IMR-90 (cell line): ENCODE measurements around the gene GDF10. TPM values are rescaled to one million over a fixed set of nuclear protein-coding genes. Genes with fewer than 3 reads are reported as not detected.

ENCODE experiments used
- ATAC-seq: fragments of 200-7000 bp; cut with Tn5 transposase; 2 replicates; pipeline ENCODE4 v1.9.1; 2020; ENCODE audit warnings: low read depth, mild to moderate bottlenecking, moderate library complexity
- BruUV-seq: library from RNA; stranded (reverse); fragments of 400-500 nt; replicated peaks from 2 replicates; lab custom pipeline; 2021; lab: Mats Ljungman, UMichigan
- CTCF ChIA-PET: fragments of 300-600 bp; formaldehyde crosslinking; extraction: SDS; loops from one replicate; lab custom pipeline; 2021; ENCODE audit warnings: antibody characterized with exemption; lab: Yijun Ruan, JAX
- POLR2A ChIA-PET: fragments of 300-600 bp; sonication (Branson Sonifier 250); formaldehyde crosslinking; loops from one replicate; lab custom pipeline; 2022; ENCODE audit warnings: antibody characterized with exemption; ENCODE audit not compliant: unreplicated experiment; lab: Charles Lee
- DNase-seq: peaks from one replicate; pipeline ENCODE4 v3.0.0; 2013
- H2AFZ ChIP-seq: replicated peaks from 2 replicates; pipeline ENCODE3; 2013; ENCODE audit warnings: low read length, mild to moderate bottlenecking; ENCODE audit not compliant: poor library complexity
- H2AK5ac ChIP-seq: 2 replicates; pipeline ENCODE4 v1.6.1; 2013; ENCODE audit warnings: low read depth, low read length, inconsistent platforms
- H2AK9ac ChIP-seq: replicated peaks from 2 replicates; pipeline ENCODE3; 2013; ENCODE audit warnings: mild to moderate bottlenecking, low read depth, low read length, moderate library complexity; ENCODE audit not compliant: poor library complexity
- H2BK120ac ChIP-seq: 2 replicates; pipeline ENCODE4 v1.6.1; 2013; ENCODE audit warnings: low read depth, low read length, inconsistent platforms
- H2BK15ac ChIP-seq: 3 replicates; pipeline ENCODE4 v1.6.1; 2013; ENCODE audit warnings: low read depth, low read length, inconsistent platforms
- H2BK20ac ChIP-seq: 2 replicates; pipeline ENCODE4 v1.6.1; 2013; ENCODE audit warnings: low read depth, mild to moderate bottlenecking, inconsistent platforms, low read length, moderate library complexity
- H2BK5ac ChIP-seq: 2 replicates; pipeline ENCODE4 v1.6.1; 2013; ENCODE audit warnings: mild to moderate bottlenecking, low read depth, low read length, inconsistent platforms; ENCODE audit not compliant: poor library complexity, severe bottlenecking
- H3K14ac ChIP-seq: replicated peaks from 2 replicates; pipeline ENCODE4 v1.6.1; 2013; ENCODE audit warnings: low read depth, low read length, inconsistent platforms
- H3K18ac ChIP-seq: 2 replicates; pipeline ENCODE4 v1.6.1; 2013; ENCODE audit warnings: low read depth, low read length, control low read depth
- H3K23ac ChIP-seq: 2 replicates; pipeline ENCODE4 v1.6.1; 2013; ENCODE audit warnings: low read depth, low read length, inconsistent platforms
- H3K27ac ChIP-seq: 2 replicates; pipeline ENCODE4 v1.5.1; 2013; ENCODE audit warnings: mild to moderate bottlenecking, control low read depth, low read length; ENCODE audit not compliant: insufficient read depth
- H3K27me3 ChIP-seq: 2 replicates; pipeline ENCODE4 v1.6.1; 2013; ENCODE audit warnings: low read length; ENCODE audit not compliant: control insufficient read depth, insufficient read depth
- H3K36me3 ChIP-seq: 2 replicates; pipeline ENCODE4 v1.6.1; 2013; ENCODE audit warnings: low read length, mixed read lengths; ENCODE audit not compliant: control insufficient read depth, insufficient read depth
- H3K4ac ChIP-seq: 2 replicates; pipeline ENCODE4 v1.6.1; 2013; ENCODE audit warnings: low read depth, low read length, inconsistent platforms
- H3K4me1 ChIP-seq: 2 replicates; pipeline ENCODE4 v1.6.1; 2013; ENCODE audit warnings: low read length, mixed read lengths; ENCODE audit not compliant: control insufficient read depth, insufficient read depth
- H3K4me2 ChIP-seq: 2 replicates; pipeline ENCODE4 v1.6.1; 2013; ENCODE audit warnings: low read depth, mild to moderate bottlenecking, control low read depth, low read length, moderate library complexity
- H3K4me3 ChIP-seq: 2 replicates; pipeline ENCODE4 v1.5.1; 2013; ENCODE audit warnings: low read depth, mild to moderate bottlenecking, control low read depth, low read length, moderate library complexity; ENCODE audit not compliant: insufficient read depth
- H3K56ac ChIP-seq: 2 replicates; pipeline ENCODE4 v1.6.1; 2013; ENCODE audit warnings: low read length, inconsistent platforms; ENCODE audit not compliant: insufficient read depth; ENCODE audit errors: extremely low read depth
- H3K79me1 ChIP-seq, 2 experiments: 2 replicates each; pipeline ENCODE4 v1.6.1; 2013; ENCODE audit warnings: low read length in 2 of 2, inconsistent platforms in 1 of 2, low read depth in 1 of 2
- H3K9ac ChIP-seq: 2 replicates; pipeline ENCODE4 v1.6.1; 2013; ENCODE audit warnings: low read depth, low read length, control low read depth
- H3K9me1 ChIP-seq: 2 replicates; pipeline ENCODE4 v1.6.1; 2013; ENCODE audit warnings: low read length, inconsistent platforms; ENCODE audit not compliant: insufficient read depth
- H3K9me3 ChIP-seq: 2 replicates; pipeline ENCODE4 v1.6.1; 2013; ENCODE audit warnings: low read length; ENCODE audit not compliant: control insufficient read depth, insufficient read depth
- H4K20me1 ChIP-seq: 2 replicates; pipeline ENCODE4 v1.6.1; 2013; ENCODE audit warnings: low read length, inconsistent platforms; ENCODE audit not compliant: insufficient read depth
- H4K5ac ChIP-seq: 2 replicates; pipeline ENCODE4 v1.6.1; 2013; ENCODE audit warnings: mild to moderate bottlenecking, low read depth, low read length, control low read depth
- H4K8ac ChIP-seq, 2 experiments: 2 replicates each; pipeline ENCODE4 v1.6.1; 2013; ENCODE audit warnings: low read depth in 2 of 2, low read length in 2 of 2, control low read depth in 1 of 2, inconsistent platforms in 1 of 2
- H4K91ac ChIP-seq: 2 replicates; pipeline ENCODE4 v1.6.1; 2013; ENCODE audit warnings: low read depth, low read length, inconsistent platforms; ENCODE audit not compliant: insufficient read depth
- CEBPB ChIP-seq: IDR thresholded peaks from 2 replicates; pipeline ENCODE4 v1.6.1; 2012; ENCODE audit warnings: low read depth, low read length, improper control_type of control experiment
- FOS ChIP-seq: fragments of 150-350 bp; IDR thresholded peaks from 2 replicates; pipeline ENCODE4 v1.6.1; 2016; ENCODE audit warnings: low read depth, low read length
- MAZ ChIP-seq: IDR thresholded peaks from 2 replicates; pipeline ENCODE4 v1.6.1; 2012; ENCODE audit warnings: low read depth, mild to moderate bottlenecking, low read length, improper control_type of control experiment, moderate library complexity, borderline replicate concordance
- MXI1 ChIP-seq: IDR thresholded peaks from 2 replicates; pipeline ENCODE4 v1.6.1; 2012; ENCODE audit warnings: low read depth, mild to moderate bottlenecking, low read length, moderate library complexity, borderline replicate concordance
- NFE2L2 ChIP-seq: fragments of 150-350 bp; IDR thresholded peaks from 2 replicates; pipeline ENCODE4 v1.6.1; 2016; ENCODE audit warnings: low read depth, mild to moderate bottlenecking, low read length
- POLR2A ChIP-seq: IDR thresholded peaks from 2 replicates; pipeline ENCODE4 v1.6.1; 2012; ENCODE audit warnings: mild to moderate bottlenecking, low read depth, low read length
- RFX5 ChIP-seq: IDR thresholded peaks from 2 replicates; pipeline ENCODE4 v1.8.0; 2012; ENCODE audit warnings: low read depth, mild to moderate bottlenecking, low read length, moderate library complexity
- SMC3 ChIP-seq: fragments of 150-350 bp; IDR thresholded peaks from 2 replicates; pipeline ENCODE4 v1.6.1; 2016; ENCODE audit warnings: low read depth, mild to moderate bottlenecking, antibody characterized with exemption, low read length, moderate library complexity
- WGBS, 2 experiments: methylation state at CpG; one replicate each; pipeline versions ENCODE4 v1.1.5 to v1.1.7; 2013; ENCODE audit warnings: missing lambda C conversion rate in 2 of 2; ENCODE audit not compliant: insufficient read length in 1 of 2; ENCODE audit errors: extremely low coverage in 2 of 2; 5-methylcytosine and 5-hydroxymethylcytosine counted together
- dilution Hi-C: fragments of 300-500 bp; cut with HindIII; formaldehyde crosslinking; loops from one replicate; pipeline ENCODE4 v1.14.3; 2018; ENCODE audit warnings: low sequenced_read_pairs; ENCODE audit not compliant: unreplicated experiment
- in situ Hi-C: fragments of 300-500 bp; cut with MboI; formaldehyde crosslinking; loops from 3 replicates; pipeline ENCODE4 v1.14.3; 2019; ENCODE audit warnings: low sequenced_read_pairs, inconsistent platforms, mixed read lengths
- intact Hi-C: fragments of 100-400 bp; cut with micrococcal nuclease; formaldehyde crosslinking; loops from 2 replicates; pipeline ENCODE4 v1.10.0; 2022
- polyA plus RNA-seq, 3 experiments: library from polyadenylated mRNA; depleted of rRNA; stranded (reverse); fragments of >200 nt; gene quantifications; 2 replicates each; pipeline ENCODE4 v1.2.3, GENCODE V29; 2012; ENCODE audit warnings: low replicate concordance in 1 of 3
- total RNA-seq: library from RNA; depleted of rRNA; stranded (reverse); fragments of >200 nt; gene quantifications from 2 replicates; pipeline ENCODE4 v1.2.3, GENCODE V29; 2012

GDF10 gene
- total and polyA plus RNA-seq, 2 of the 4 experiments (the other 2 are of a cell fraction): 0.34 TPM; not detected in 1

- no peak for TF ChIP-seq CEBPB
- TF ChIP-seq FOS: no peak
- TF ChIP-seq NFE2L2: no peak
- no peak for TF ChIP-seq MAZ
- no peak for TF ChIP-seq POLR2A
- no peak for TF ChIP-seq SMC3
- TF ChIP-seq MXI1: no peak
- no peak for TF ChIP-seq RFX5
- Histone ChIP-seq H4K8ac (no peak overlapping the region), H3K18ac (no peak overlapping the region), H3K23ac (no peak overlapping the region), H3K4me3 (no peak overlapping the region), H4K91ac (no peak overlapping the region), H2AFZ (no peak overlapping the region), H3K9ac (no peak overlapping the region), H3K79me1 (no peaks in the 10 kb centered on the region), H2BK5ac (no peak overlapping the region), H3K9me1 (no peaks in the 10 kb centered on the region; the same call in 1 of the 2 replicates), H2AK9ac (no peak overlapping the region), H3K36me3 (no peaks in the 10 kb centered on the region), H4K5ac (no peak overlapping the region), H4K20me1 (no peaks in the 10 kb centered on the region), H2AK5ac (no peak overlapping the region), H3K9me3 (no peaks in the 10 kb centered on the region; the same call in 1 of the 2 replicates), H3K4me1 (no peaks in the 10 kb centered on the region), H2BK120ac (no peak overlapping the region), H3K14ac (no peak overlapping the region), H3K56ac (no peak overlapping the region), H3K4me2 (no peak overlapping the region), H2BK15ac (no peak overlapping the region), H3K27me3 (peaks cover 37% of the 10 kb centered on the region), H2BK20ac (no peak overlapping the region), H3K4ac (no peak overlapping the region), H3K27ac (no peak overlapping the region)
- POLR2A ChIA-PET: no interaction called here
- in situ Hi-C loops: no loop called here
- intact Hi-C loops: no loop called here
- ATAC-seq (no peak), DNase-seq (no peak)
- BruUV-seq: no TSS peak
- dilution Hi-C loops: no loop called here
- CTCF ChIA-PET: no interaction called here
- WGBS, 2 experiments: 80% methylated on average over 3 of the region's 9 CpGs; no CpG with 5 or more reads in 1 of the 2 experiments
Observed at GRCh38 chr10:47288916-47289495, 11.0 kb upstream of the GDF10 start.
